ENCODE data around the gene GFRA3. TPM values are rescaled to one million over a fixed set of nuclear protein-coding genes. Genes with fewer than 3 reads are reported as not detected.
A peak's percentile ranks its signal among the peaks of the same experiment; 100 is the strongest.

Gene GFRA3
- total RNA-seq, 1 experiment from 2014 or later, result 1.6 TPM

DNA sequence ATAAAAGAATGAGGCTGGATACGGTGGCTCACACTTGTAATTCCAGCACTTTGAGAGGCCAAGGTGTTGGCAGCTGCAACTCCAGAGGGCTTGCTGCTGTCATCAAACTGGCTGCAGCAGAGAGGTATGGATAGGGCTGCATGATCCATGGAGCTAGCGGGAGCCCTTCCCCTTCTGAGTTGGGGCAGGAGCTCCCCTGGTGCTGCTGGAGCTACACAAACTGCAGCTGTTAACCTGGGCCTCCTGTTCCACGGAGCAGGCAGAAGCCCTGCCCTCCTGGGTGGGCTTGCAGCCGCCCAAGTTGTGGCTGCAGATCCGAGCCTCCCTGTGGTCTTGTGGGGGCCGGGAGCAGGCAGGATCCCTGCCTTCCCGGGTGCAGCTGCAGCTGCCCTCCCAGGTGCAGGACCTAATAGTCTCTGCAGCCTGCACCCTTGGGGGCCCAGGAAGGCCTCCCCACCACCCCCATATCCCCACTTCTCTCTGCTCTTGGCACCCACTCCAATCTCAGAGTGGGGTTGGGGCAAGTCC is 41.4 kb upstream of the GFRA3 start:
- H3K23ac ChIP-seq (ENCODE audit: insufficient read length, low read depth, low read length), result no peak overlapping the region
- no peaks in the 10 kb centered on the region for H3K79me1 ChIP-seq (ENCODE audit: insufficient read depth, low read depth, low read length, poor library complexity, severe bottlenecking)
- H4K5ac ChIP-seq (ENCODE audit: insufficient read length, low read depth, low read length), result no peak overlapping the region
- H3K27me3 Mint-ChIP-seq (ENCODE audit: low read depth), result no peaks in the 10 kb centered on the region
- H2BK20ac ChIP-seq (ENCODE audit: low read depth, low read length, poor library complexity, severe bottlenecking), result no peak overlapping the region
- H2BK120ac ChIP-seq (ENCODE audit: low read depth, low read length, poor library complexity, severe bottlenecking), result no peak overlapping the region
- no peaks in the 10 kb centered on the region for H3K4me1 ChIP-seq (ENCODE audit: insufficient read depth, low read length)
- DNase-seq, result no peak
- WGBS (ENCODE audit: extremely low coverage, insufficient read length, low lambda C conversion rate), result no CpG with 5 or more reads among the region's 7 CpGs
- no peak overlapping the region for H3K27ac ChIP-seq (ENCODE audit: insufficient read length, low read depth, low read length)
- H3K9me3 ChIP-seq (ENCODE audit: control insufficient read depth, low read depth, low read length), result no peaks in the 10 kb centered on the region
- no peak overlapping the region for H3K14ac ChIP-seq (ENCODE audit: insufficient read depth, low read length)
- no peaks in the 10 kb centered on the region for H3K4me1 Mint-ChIP-seq
- no peak overlapping the region for H3K4ac ChIP-seq (ENCODE audit: low read depth, low read length)
- H2BK5ac ChIP-seq (ENCODE audit: insufficient read length, low read length), result no peak overlapping the region
- no peaks in the 10 kb centered on the region for H3K9me3 Mint-ChIP-seq
- no peak overlapping the region for H2BK15ac ChIP-seq (ENCODE audit: low read depth, low read length)
- H2AK5ac ChIP-seq (ENCODE audit: insufficient read length, low read length), result no peak overlapping the region
- TF ChIP-seq, protein P1, sequence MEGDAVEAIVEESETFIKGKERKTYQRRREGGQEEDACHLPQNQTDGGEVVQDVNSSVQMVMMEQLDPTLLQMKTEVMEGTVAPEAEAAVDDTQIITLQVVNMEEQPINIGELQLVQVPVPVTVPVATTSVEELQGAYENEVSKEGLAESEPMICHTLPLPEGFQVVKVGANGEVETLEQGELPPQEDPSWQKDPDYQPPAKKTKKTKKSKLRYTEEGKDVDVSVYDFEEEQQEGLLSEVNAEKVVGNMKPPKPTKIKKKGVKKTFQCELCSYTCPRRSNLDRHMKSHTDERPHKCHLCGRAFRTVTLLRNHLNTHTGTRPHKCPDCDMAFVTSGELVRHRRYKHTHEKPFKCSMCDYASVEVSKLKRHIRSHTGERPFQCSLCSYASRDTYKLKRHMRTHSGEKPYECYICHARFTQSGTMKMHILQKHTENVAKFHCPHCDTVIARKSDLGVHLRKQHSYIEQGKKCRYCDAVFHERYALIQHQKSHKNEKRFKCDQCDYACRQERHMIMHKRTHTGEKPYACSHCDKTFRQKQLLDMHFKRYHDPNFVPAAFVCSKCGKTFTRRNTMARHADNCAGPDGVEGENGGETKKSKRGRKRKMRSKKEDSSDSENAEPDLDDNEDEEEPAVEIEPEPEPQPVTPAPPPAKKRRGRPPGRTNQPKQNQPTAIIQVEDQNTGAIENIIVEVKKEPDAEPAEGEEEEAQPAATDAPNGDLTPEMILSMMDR (conservative IDR thresholded peaks at IDR 0.05), result no peak
- H3T11ph ChIP-seq (ENCODE audit: low read length), result no peak overlapping the region
- peaks cover 9 to 50% (median 47%) of the 10 kb centered on the region in 3 experiments; a peak in 6 of 7 replicates for H3K36me3 Mint-ChIP-seq (ENCODE audit: insufficient read depth in 1 of 3, low read depth in 3 of 3)
- H3K4me3 Mint-ChIP-seq, result no peak overlapping the region
- H3K56ac ChIP-seq (ENCODE audit: insufficient read length, low read depth, low read length), result no peak overlapping the region
- no peak overlapping the region for H3K4me2 ChIP-seq (ENCODE audit: insufficient read depth, insufficient read length, low read length)
- H3K23me2 ChIP-seq (ENCODE audit: insufficient read length, low read depth, low read length, poor library complexity, severe bottlenecking), result no peaks in the 10 kb centered on the region
- no peaks in the 10 kb centered on the region for H4K20me1 ChIP-seq (ENCODE audit: control insufficient read depth, insufficient read depth, insufficient read length)
- peak overlapping the region in 2 of 3 experiments; percentile 60 to 61; a peak in 2 of 7 replicates for H3K27ac Mint-ChIP-seq
- no peak overlapping the region for H4K8ac ChIP-seq (replicated peaks; ENCODE audit: insufficient read length, low read depth, low read length)
- no peaks in the 10 kb centered on the region for H3K79me2 ChIP-seq (ENCODE audit: insufficient read depth, low read length)
- no peaks in the 10 kb centered on the region for H3K27me3 ChIP-seq (ENCODE audit: insufficient read depth, low read length)
- no peak overlapping the region for H2AFZ ChIP-seq (ENCODE audit: low read length)
- no peak overlapping the region for H3K18ac ChIP-seq (ENCODE audit: insufficient read length, low read depth, low read length)
- no peak overlapping the region for H4K91ac ChIP-seq (ENCODE audit: insufficient read length, low read depth, low read length)
- no peak overlapping the region for H2BK12ac ChIP-seq (ENCODE audit: insufficient read length, low read depth, low read length)
- H3K9ac ChIP-seq (ENCODE audit: extremely low read depth, insufficient read length, low read length), result no peak overlapping the region
